H54 (cell line): ENCODE results near the gene UBASH3B.
A peak's percentile ranks its signal among the peaks of the same experiment; 100 is the strongest.

ENCODE experiments used
- DNase-seq: peaks from one replicate; pipeline ENCODE4 v3.0.0; 2011; ENCODE audit warnings: low spot score, mixed read lengths; ENCODE audit not compliant: insufficient read length
- FAIRE-seq: peaks from 3 replicates; lab custom pipeline; 2011; peaks lifted over from hg19 to GRCh38; lab: Jason Lieb, UNC
- POLR2A ChIP-seq: IDR thresholded peaks from 2 replicates; pipeline ENCODE4 v1.6.1; 2011; ENCODE audit warnings: low read depth, mild to moderate bottlenecking, low read length

UBASH3B gene

GRCh38 chr11:122676638-122677037 lies 21.1 kb downstream of the UBASH3B start:
- no peak for TF ChIP-seq POLR2A
- no peak for FAIRE-seq
- DNase-seq = no peak

- FAIRE-seq (no peak), DNase-seq (no peak)
- no peak for TF ChIP-seq POLR2A
Measured at GRCh38 chr11:122677256-122677655, 21.7 kb downstream of the UBASH3B start.

- no peak for TF ChIP-seq POLR2A
- DNase-seq (no peak), FAIRE-seq (no peak)
Measured at GRCh38 chr11:122678406-122678805, 22.9 kb downstream of the UBASH3B start.

- FAIRE-seq = no peak
- DNase-seq = no peak
- no peak for TF ChIP-seq POLR2A
Measured at GRCh38 chr11:122679466-122679865, 23.9 kb downstream of the UBASH3B start.

- DNase-seq (no peak), FAIRE-seq (no peak)
- TF ChIP-seq POLR2A = no peak
Measured at GRCh38 chr11:122681070-122681469, 25.5 kb downstream of the UBASH3B start.

- peak; percentile 11 for FAIRE-seq
- no peak for TF ChIP-seq POLR2A
- no peak for DNase-seq
Measured at GRCh38 chr11:122681735-122682134, 26.2 kb downstream of the UBASH3B start.

- no peak for TF ChIP-seq POLR2A
- DNase-seq = no peak
- FAIRE-seq = no peak
Measured at GRCh38 chr11:122682464-122682863, 26.9 kb downstream of the UBASH3B start.

- no peak for TF ChIP-seq POLR2A
- no peak for FAIRE-seq
- no peak for DNase-seq
Measured at GRCh38 chr11:122685041-122685440, 29.5 kb downstream of the UBASH3B start.

GRCh38 chr11:122686111-122686510 lies 30.6 kb downstream of the UBASH3B start:
- TF ChIP-seq POLR2A = no peak
- DNase-seq (no peak), FAIRE-seq (no peak)

GRCh38 chr11:122690384-122690783 lies 34.9 kb downstream of the UBASH3B start:
- TF ChIP-seq POLR2A = no peak
- no peak for FAIRE-seq
- DNase-seq = no peak

GRCh38 chr11:122690801-122691548 lies 35.5 kb downstream of the UBASH3B start:
- no peak for FAIRE-seq
- DNase-seq = no peak
- no peak for TF ChIP-seq POLR2A

GRCh38 chr11:122691549-122692150 lies 36.1 kb downstream of the UBASH3B start:
- no peak for TF ChIP-seq POLR2A
- FAIRE-seq = no peak
- no peak for DNase-seq

GRCh38 chr11:122692444-122692843 lies 36.9 kb downstream of the UBASH3B start:
- no peak for TF ChIP-seq POLR2A
- no peak for DNase-seq
- FAIRE-seq = no peak

GRCh38 chr11:122695076-122695615 lies 39.6 kb downstream of the UBASH3B start:
- TF ChIP-seq POLR2A = no peak
- no peak for FAIRE-seq
- no peak for DNase-seq
